ENCODE measurements around the gene ART5.
A peak's percentile ranks its signal among the peaks of the same experiment; 100 is the strongest.

Gene ART5

DNA sequence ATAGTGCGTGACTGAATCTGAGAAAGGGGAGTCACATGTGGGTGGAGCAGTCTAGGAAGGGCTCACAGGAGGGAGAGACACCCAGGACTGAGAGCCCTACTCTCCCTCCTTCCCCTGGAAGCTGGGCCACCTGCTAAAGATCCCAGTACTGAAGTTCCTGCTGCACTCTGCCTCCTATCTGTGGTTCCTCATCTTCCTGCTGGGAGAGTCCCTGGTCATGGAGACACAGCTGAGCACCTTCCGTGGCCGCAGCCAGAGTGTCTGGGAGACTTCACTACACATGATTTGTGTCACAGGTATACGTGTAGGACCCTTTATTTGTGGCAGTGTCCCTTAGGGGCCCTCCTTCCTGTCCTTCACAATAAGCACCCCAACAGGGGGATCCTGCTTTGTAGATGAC, 19.3 kb downstream of the ART5 start:
- H3K4me3 ChIP-seq (ENCODE audit: low read length) = no peak overlapping the region
- TF ChIP-seq, protein P1, sequence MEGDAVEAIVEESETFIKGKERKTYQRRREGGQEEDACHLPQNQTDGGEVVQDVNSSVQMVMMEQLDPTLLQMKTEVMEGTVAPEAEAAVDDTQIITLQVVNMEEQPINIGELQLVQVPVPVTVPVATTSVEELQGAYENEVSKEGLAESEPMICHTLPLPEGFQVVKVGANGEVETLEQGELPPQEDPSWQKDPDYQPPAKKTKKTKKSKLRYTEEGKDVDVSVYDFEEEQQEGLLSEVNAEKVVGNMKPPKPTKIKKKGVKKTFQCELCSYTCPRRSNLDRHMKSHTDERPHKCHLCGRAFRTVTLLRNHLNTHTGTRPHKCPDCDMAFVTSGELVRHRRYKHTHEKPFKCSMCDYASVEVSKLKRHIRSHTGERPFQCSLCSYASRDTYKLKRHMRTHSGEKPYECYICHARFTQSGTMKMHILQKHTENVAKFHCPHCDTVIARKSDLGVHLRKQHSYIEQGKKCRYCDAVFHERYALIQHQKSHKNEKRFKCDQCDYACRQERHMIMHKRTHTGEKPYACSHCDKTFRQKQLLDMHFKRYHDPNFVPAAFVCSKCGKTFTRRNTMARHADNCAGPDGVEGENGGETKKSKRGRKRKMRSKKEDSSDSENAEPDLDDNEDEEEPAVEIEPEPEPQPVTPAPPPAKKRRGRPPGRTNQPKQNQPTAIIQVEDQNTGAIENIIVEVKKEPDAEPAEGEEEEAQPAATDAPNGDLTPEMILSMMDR (conservative IDR thresholded peaks at IDR 0.05; ENCODE audit: low read length) = no peak
- no peak for DNase-seq (ENCODE audit: low read depth)

DNA sequence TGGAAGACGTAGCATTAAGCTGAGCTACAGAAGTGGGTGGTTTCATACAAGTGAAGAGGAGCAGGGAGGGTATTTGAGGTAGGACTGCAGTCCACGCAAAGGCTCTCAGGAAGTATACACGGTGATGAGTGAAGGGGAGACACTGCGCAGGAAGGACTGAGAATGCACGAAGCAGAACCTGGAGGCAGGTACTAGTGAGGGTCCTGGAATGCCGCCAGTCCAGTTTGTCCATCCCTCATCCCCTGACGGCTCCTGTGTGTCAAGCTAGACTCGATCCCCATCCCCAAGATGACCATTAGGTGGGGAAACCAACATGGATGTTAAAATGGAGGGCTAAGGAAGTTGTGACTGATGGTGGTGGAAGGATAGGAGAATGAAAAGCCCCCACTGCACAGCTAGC, 23.8 kb downstream of the ART5 start:
- no peak for DNase-seq (ENCODE audit: low read depth)
- TF ChIP-seq, protein P1 (conservative IDR thresholded peaks at IDR 0.05; ENCODE audit: low read length) = no peak

DNA sequence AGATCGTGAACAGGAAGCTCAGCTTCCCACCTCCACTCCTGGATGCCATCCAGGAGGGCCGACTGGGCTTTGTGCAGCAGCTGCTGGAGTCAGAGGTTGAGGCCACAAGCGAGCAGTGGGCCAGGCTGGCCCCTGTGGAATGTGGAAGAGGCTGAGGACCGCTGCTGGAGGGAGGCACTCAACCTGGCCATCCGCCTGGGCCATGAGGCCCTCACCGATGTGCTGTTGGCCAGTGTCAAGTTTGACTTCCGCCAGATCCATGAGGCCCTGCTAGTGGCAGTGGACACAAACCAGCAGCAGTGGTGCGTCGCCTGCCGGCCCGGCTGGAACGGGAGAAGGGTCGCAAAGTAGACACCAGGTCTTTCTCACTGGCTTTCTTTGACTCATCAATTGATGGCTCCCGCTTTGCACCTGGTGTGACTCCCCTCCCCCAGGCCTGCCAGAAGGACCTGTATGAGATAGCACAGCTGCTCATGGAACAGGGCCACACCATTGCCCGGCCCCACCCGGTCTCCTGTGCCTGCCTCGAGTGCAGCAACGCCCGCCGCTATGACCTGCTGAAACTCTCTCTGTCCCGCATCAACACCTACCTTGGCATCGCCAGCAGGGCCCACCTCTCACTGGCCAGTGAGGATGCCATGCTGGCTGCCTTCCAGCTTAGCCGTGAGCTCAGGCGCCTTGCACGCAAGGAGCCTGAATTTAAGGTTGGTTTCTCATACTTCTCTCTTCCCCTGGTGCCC, 24.9 kb downstream of the ART5 start:
- TF ChIP-seq, protein P1 (conservative IDR thresholded peaks at IDR 0.05; ENCODE audit: low read length) = no peak
- no peak overlapping the region for H3K4me3 ChIP-seq (ENCODE audit: low read length)
- no peak for DNase-seq (ENCODE audit: low read depth)

More for the DNA sequence above, 23.8 kb downstream of the ART5 start:
- no peak overlapping the region for H3K4me3 ChIP-seq (ENCODE audit: low read length)

DNA sequence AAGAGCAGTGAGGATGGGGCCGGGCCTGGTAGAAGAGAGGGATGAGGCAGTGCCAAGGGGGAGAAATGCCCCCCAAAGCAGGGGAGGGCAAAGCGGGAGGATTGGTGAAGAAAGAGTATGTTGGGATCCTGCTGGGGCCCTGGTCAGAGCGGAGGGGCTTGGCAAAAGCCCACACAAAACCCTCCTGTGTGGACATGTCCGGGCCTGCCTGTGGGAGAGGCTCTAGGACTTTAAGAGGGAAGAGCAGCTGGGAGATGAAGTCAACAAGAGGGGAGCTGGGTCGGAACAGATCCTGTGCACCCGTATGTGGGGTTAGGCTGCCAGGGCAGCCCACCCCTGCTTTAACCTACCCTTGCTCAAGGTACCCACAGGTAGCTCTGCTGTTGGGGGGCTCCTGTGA, 25.8 kb downstream of the ART5 start:
- no peak for DNase-seq (ENCODE audit: low read depth)
- H3K4me3 ChIP-seq (ENCODE audit: low read length) = no peak overlapping the region
- TF ChIP-seq, protein P1 (conservative IDR thresholded peaks at IDR 0.05; ENCODE audit: low read length) = no peak

DNA sequence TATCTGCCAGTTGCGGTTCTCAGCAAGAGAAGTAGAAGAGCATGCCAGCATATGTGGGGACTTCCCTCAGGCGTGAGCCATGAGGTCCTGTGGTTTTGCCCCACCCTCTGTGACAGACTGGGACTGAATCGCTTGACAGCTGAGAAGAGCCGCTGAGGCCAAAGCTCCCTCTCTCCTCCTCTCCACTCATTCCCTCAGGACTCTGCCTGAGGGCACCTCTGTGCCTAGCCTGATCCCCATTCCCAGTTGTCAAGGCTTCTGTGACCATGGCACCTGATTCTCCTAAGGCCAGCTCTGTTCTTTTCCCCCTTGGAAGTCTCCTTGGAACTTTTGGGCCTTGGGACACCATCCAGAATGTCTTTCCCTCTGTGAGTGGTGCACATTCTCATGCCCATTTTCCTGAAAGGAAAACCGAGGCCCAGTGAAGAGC, 27.0 kb downstream of the ART5 start:
- DNase-seq (ENCODE audit: low read depth) = peak; percentile 22
- H3K4me3 ChIP-seq (ENCODE audit: low read length) = no peak overlapping the region
- TF ChIP-seq, protein P1 (conservative IDR thresholded peaks at IDR 0.05; ENCODE audit: low read length) = no peak

DNA sequence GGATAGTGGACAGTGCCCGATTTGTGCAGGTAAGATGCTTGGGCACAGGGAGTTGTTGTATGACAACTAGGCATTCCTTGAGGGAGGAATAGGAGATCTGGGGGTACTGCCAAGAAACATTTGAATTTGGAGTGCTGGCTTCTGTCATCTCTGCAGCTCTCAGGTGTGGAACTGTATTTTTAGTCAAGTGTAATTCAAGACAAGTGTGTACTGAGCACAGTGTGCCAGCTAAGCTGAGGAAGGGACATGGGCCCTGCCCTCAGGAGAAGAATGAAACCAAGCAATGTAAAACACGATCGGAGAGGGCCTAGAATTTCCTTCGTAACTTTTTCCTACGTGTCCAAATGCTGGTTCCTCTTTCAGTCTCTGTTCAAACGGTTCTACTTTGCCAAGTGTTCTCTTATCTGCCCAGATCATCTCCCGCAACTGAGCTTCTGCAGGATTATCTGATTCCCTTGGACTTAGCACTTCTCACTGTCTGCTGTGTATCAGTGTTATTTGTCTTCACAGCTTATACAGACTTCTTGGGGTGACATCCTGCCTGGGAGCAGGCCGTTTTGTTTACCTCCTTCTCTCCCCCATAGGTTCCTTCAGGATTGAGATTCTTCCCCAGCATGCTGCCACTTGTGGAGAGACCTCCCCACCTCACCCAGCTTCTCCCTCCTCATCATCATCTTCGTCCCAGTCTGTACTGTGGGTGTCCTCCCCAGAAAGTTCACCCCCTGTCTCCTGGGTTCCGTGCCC, 27.6 kb downstream of the ART5 start:
- no peak overlapping the region for H3K4me3 ChIP-seq (ENCODE audit: low read length)
- DNase-seq (ENCODE audit: low read depth) = no peak

More for the DNA sequence above, 27.6 kb downstream of the ART5 start:
- TF ChIP-seq, protein P1 (conservative IDR thresholded peaks at IDR 0.05; ENCODE audit: low read length) = no peak
